Right kidney (tissue), 1 donor: ENCODE measurements around the gene SPATA32.

Experiments
- DNase-seq: peaks from one replicate; pipeline ENCODE4 v3.0.0-alpha.2; 2016

Gene SPATA32

DNA sequence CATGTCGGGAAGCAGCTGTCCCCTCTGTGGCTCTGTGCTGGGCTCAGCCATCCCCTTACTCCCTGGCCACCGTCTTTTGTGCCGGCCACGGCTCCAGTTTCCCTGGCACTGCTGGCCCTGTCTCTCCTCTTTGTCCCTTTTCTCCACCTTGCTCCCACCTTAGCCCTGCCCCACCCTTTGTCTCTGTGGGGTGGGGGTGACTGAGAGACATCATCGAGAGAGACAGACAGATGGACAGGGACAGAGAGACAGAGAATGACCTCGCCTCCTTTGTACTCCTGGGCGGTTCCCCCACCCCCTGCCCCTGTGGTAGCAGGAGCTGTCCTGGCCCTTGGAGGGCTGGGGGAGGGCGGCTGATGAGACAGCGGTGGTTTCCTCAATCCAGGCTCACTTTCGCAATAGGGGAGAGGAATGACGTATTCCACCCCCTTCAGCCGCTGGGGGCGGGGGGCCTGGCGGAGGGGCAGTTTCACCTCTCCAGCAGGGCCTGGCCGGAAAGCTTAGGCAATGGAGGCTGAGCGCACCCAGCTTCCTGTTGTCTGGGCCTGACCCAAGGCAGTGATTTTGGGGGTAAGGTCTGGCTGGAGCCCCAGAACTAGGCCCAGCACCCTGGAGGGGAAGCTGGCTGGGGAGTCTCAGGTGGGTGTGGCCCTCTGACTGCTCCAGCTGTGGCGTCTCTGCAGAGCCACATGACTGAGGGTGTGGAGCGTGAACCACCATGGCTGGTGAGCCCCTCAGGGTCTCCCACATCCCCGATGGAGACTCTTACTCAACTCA, 32.9 kb downstream of the SPATA32 start:
- no peak for DNase-seq

DNA sequence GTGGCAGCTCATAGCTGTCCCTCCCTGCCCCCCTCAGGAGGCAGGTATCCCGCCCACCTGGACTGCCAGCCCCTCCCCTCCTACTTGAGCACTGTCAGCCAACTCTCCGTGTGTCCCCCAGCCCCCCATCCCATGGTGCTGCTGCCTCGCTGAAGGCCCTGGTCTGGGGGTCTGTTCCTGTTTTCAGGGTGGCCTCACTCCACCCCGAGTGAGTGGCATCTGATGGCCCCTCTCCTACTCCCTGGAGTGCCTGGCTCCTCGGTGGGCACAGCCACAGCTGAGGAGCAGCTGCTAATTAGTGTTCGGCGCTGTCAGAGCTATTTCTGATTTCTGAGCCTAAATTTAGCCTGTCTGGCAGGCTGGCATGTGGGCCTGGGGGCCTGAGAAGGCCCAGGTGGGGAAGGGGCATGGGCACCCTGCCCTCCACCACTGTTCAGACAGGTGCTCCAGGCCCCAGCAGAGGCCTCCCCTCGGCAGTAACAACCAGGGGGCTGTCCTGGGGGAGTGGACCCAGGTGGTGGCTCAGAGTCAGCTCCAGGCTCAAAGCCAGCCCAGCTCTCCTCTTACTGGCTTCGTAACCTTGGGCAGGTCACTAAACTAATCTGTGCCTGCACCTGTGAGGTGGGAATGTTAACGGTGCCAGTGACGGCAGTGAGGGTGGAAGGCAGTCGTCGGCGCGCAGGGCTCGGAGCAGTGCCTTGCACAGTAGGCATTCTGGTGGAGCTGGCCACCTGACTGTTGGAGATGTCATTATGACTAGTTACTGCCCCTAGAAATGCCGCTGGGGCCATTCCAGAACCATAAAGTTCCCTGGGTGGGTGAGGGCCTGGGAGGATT, 33.8 kb downstream of the SPATA32 start:
- DNase-seq, result no peak

DNA sequence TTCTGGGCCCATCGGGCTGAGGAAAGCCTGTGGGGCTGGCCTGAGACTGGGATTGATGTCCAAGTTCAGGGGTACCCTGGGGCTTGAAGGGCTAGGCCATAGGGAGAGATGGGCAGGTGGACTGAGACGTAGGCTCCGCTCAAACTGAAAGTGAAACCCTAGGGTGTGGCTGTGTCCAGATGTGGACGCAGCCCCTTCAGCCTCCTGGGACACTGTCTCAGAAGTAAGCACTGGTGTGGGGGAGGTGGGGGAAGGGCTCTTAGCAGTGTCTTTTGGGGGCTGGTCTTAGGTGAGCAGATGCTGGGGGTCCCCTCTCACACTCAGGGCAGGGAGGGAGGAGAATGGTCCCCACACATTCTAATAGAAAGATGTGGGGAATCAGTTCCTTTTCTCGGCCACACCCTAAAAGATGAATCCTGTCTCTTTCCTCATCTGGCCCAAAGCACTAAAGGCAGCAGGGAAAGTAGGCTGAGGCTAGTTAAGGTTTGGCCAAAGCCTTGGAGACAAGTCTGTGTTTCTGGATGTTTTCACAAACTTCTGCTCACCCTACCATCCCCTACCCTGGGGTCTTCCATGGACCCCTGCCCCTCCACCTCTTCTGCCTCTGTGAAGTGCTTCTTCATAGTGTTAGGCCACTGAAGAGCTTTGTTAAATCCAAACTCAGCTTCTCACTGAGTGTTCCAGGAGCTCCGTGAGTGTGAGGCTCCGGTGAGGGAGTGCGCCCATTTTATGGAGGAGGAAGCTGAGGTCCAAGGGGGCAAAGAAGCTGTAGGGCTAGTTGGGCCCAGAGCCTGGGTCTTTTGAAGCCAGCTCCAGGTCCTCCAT, 34.6 kb downstream of the SPATA32 start:
- no peak for DNase-seq

DNA sequence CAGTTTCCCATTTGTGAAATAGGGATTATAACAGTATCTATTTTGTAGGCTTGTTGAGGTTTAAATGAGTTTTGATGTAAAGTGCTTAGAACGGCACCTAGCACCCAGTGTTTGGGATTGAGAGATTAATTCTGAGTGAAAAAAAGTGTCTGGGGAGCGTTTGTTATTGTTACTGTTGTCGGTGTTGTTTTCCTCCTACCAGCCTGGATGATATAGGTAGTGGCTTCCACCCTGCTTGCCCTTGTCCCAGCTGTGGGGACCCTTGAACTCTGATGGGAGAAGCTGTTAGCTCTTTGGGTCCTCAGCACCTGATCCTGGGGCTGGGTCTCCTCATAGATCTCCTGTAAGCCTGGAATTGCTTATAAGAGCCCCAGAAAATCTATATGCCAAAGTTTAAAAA, 35.3 kb downstream of the SPATA32 start:
- DNase-seq, result no peak

DNA sequence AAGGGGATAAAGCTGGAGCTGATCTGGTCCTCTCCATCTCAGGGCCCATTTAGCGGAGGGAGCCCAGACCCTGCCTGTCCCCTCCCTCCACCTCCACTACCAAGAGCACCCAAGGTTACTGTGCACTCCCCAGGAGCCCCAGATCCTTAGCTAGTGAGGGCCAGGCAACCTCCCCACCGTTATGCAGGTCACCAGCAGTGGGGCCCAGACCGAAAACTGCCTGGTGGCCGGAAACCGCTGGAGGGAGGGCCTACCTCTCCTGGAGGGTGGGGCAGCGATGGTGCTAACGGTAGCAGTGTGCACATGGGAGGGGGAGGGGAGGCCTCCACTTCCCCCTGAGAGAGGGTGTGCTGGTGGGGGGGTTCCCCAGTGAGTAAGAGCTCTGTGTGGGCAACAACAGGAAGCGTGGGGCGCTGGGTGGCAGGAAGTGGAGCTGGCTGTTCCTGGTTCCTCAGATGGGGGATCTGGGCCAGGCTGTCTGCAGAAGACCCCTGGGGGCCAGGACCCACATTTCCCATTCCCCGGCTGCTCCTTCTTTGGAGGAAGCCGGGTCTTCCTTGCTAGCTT, 35.8 kb downstream of the SPATA32 start:
- no peak for DNase-seq

DNA sequence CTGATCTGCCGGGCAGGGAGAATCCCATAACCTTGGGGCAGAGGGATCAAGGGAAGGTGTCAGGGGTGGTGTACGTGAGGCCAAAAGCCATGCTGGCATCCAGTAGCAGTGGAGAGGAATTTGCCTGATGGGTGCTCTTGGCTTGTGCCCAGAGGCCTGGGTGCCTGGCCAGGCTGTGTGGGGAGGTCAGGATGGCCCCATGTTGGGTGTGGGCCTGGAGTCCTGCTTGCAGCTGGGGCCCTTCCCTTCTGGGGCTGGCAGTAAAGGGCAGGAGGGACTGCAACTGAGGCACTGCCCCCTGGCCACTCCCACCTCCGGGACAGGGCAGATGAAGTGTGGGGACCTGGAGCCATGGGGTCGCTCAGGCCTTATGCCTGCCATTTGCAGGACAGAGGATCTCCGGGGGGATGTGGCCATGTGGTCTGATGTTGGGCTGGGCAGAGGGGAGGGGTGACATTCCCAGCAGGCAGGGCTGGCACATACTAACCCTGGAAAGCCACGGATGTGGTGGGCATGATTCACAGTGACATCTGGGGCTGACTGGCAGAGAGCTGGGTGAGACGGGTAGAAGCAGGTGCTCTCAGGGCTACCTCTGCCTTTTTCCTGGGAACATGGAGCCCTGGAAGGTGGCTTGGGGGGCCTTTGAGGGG, 36.7 kb downstream of the SPATA32 start:
- DNase-seq, result no peak

DNA sequence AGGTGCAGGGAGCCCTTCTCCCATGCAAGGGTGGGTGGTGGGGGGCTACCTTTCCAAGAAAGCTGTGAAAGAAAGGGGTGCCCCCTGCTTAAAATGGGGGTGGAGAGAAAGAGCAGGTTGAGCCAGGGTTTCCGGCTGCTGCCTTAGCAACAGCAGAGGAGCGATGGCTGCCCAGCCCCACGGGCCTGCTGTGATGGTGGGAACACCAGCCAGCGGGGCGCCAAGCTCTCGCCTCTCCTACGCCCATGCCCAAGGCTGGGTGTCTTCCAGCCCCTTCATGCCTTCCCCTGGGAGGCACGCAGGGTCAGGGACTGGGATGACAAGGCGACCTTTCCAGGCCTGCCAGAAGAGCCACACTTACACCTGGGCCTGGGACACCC, 37.2 kb downstream of the SPATA32 start:
- no peak for DNase-seq

DNA sequence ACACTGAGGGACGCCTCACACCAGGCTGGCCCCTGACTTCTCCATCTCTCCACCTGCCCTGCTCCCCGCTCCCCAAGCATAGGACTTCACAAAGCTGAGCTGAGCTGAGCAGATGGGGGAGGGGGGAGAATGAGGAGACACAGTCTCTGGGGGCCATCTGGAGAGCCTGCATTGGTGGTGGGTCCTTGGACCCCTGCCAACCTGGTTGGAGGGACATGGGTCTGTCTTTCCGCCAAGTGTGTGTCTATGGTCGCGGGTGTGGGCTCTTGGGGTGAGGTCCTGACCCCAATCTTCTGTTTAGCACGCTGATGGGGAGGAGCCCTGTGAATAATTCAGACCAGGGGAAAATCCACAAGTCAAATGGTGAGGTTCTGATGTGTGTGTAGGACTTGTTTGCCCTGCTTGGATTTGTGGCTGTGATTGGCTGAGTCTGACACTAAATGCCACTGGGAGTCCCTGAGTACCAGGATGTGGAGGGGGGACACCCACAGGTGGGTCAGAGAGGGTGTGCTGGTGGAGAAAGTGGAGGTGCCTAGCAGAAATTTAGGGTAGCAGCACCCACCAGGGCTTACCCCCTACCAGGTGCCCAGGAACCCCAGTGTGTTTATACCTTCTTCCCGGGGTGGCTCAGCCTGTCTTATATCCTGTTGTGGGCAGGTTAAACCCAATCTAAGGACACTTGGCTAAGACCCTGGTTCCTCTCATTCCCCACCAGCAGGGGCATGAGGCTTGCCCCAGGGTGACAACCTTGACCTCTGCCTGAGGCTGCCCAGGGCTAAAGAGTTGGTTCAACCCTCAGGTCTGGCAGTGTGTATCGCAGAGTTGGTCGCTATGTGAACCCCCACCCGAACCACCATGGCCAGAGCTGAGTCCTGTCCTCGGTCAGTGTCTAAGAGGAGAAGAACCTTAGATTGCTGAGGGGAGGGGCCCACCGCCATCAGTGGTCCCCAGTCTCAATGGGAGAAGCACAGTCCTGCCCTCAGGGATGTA, 38.1 kb downstream of the SPATA32 start:
- no peak for DNase-seq

DNA sequence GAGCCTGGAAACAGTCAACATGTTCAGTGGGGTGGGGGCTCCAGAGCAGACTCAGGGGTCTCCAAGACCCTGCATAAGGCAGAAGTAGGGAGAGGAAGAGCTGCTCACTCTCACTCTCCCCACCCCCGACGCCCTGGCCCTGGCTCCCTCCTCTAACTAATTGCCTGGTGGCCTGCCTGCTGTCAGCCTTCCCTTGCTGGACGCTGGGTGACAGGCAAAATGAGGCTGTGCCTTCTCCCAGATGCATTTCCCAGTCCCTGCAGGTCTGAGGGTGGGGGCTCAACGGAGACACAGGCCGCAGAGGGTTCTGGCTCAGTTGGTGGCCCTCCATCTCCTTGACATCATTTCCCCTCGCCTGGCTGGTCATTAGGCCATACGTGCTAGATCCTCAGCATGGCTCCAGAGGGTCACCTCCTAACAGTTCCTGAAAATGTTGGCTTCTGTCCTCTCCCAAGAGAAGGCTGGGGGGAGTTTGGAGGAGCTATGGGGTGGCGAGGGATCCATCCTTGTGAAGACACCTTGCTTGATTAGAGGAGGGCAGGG, 38.8 kb downstream of the SPATA32 start:
- DNase-seq, result no peak

DNA sequence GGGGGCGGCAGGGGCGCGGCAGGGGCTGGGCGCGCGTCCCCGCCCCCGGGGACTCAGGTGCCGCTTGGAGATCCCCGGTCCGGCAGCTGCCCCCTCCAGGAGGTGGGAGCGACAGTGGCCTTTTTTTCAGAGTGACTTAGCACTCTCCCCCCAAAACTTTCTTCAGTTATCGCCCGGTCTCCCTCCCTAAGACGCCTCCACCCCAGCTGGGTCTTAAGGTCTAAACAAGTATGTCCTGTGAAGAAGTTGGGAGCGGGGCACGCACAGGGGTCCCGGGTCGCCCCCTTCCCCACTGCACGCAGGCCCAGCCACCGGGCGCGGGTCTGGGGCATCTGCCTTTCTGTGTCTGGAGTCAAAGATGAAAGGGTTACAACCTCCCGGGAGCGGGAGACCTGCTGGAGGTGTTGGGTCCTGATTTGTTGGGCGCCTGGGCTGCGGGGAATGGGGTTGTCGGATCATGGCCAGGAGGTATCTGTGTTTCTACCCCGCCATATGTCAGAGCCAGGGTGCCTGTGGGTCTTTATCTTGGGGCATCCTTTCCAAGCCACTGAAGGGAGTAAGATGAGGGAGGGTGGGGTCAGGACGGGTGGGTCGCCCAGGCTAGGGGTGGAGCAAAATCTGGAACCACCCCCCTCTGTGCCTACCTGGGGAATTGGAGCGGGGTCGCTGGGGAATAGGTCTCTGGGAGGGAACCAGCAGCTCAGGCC, 39.5 kb downstream of the SPATA32 start:
- no peak for DNase-seq

DNA sequence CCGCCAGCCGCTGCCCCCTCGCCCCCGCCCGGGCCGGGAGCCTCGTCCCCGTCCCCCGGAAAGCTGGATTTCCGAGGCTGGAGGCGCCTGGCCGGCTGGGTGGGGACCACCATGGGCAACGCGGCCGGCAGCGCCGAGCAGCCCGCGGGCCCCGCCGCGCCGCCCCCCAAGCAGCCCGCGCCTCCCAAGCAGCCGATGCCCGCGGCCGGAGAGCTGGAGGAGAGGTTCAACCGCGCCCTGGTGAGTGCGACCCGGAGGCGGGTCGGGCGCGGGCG, 39.9 kb downstream of the SPATA32 start:
- no peak for DNase-seq

DNA sequence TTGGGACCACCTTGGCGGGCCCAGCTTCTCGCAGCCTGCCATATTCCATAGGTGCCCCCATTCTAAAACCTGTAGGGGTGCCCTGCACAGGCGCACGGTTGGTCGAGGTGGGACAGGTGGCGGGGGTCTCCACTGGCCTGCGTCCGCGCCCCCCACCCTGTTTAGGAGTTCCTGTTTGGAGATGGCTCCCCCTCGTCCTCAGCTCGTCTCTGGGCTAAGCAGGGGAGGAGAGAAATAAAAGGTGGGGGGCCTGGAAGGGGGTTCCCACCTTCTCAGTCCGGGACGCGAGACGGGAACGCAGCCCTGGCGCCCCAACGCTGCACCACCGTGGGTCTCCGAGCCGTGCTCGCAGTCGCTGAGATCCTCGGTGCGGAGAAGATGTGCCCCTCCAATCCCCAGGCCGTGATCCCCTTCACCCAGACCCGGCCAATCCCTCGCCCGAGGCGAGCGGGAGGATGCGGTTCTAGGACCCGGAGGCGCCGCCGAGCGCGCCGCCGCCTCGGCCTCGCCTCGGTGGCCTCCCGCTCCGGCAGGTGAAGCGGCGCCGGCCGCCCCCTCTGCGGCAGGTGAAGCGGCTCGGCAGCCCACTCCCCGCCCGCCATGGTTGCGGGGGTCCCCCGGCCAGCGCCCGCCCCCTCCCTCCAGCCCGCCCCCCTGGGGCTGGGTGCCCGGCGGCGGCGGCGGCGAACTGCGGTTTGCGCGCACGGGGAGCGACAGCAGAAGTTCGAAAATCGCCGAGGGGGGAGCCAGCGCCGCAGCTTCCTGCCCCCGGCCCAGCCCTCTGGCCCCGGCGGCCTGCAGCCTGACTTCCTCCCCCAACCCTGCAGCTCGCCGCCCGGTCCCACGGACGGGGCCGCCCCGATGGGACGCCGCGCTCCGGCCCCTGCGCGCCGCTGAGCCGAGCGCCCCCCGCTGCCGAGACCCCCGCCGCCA, 40.5 kb downstream of the SPATA32 start, which contains the start of gene FMNL1:
Gene FMNL1, plus strand, starts transcription at position 805 of the 933 bp plus-strand sequence. CDS start 240 bp downstream, outside the sequence.
- peak; percentile 47 for DNase-seq

DNA sequence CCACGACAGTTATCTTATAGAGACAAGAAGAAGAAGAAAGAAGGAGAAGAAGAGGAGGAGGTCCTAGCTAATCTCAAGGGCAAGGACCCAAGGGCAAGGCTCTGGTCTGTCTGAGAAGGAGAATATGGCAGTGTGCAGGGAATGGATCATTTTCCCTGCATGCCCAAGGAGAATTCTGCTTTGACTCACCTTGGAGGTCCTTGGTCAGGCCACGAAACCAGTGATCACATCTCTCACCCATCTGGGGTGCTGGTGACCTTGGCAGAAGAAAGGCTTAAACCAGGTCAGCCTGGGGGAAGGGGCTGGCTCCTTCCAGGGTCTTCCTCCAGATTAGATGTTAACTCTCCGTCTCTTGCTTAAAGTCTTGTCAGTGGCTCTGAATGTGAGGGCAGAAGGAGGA, 41.8 kb downstream of the SPATA32 start:
- no peak for DNase-seq

DNA sequence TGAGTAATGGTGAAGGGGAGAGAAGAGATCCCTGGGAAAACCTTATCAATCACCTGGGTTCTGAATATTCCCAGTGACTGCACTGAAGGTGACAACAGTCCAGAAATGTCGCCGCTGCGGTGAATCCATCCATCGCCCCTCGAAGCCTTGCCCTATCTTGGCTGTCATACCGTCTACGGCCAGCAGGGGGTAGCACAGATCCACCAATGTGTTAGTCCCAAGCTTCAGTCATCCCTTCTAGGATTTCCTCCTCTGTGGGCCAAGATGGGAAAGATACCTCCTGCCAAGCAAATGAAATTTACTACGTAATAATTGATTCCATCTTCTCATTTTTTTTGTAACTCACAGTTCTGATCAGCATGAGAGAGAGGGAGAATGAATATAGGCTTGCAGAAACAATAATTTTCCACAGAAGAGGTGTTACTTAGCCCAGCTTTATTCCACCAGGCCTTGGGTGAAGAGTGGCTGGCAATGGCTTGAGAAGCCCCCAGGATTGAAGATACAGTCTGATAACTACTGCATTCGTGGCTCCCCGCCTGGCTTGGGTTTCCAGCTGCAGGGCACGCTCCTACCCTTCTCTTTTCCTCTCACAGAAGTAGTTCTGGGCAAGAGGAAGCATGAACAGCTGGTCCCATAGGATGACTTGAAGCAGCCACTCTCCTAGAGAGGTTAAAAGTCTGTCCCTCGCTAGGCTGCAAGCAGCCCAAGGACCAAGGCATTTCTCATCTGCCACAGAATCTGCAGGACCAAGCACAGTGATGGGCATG, 42.8 kb downstream of the SPATA32 start:
- DNase-seq, result peak; percentile 53
